ENCODE results near the gene PRDM2. TPM values are rescaled to one million over a fixed set of nuclear protein-coding genes. Genes with fewer than 3 reads are reported as not detected.
"Not testable (repeated sequence)": the region's sequence is repeated elsewhere in the genome, so short reads cannot be mapped to it uniquely, and the experiment has no call there.

PRDM2 gene
- total RNA-seq, 4 donors from 2014 or later = 54.4 to 99.1 (median 63.1) TPM

DNA sequence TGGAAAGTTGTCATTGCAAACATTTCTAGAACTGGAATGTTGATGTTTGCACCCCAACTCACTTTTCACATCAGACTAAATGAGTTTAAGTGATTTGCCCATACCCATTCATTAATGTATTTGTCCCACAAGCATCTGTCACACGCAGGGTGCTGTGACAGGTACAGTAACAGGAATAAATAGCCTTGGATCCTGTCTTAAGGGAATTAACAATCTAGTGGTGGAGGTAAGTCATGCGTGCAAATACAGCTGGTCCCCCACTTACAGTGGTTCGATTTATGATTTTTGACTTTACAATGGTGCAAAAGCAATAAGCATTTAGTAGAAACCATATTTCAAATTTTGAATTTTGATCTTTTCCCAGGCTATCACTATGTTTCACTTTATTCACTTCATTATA lies 17.5 kb upstream of the PRDM2 start:
- Histone ChIP-seq H3K27me3 (no peaks in the 10 kb centered on the region), H3K4me3 (no peak overlapping the region), H3K36me3 (no peaks in the 10 kb centered on the region), H3K4me1 (no peaks in the 10 kb centered on the region), H3K9me3 (no peaks in the 10 kb centered on the region), H3K27ac (no peak overlapping the region)
- no peak for DNase-seq (ENCODE audit: low spot score in 2 of 2)
- WGBS = 95% methylated on average over 3 of the region's 3 CpGs
- TF ChIP-seq, protein P1, sequence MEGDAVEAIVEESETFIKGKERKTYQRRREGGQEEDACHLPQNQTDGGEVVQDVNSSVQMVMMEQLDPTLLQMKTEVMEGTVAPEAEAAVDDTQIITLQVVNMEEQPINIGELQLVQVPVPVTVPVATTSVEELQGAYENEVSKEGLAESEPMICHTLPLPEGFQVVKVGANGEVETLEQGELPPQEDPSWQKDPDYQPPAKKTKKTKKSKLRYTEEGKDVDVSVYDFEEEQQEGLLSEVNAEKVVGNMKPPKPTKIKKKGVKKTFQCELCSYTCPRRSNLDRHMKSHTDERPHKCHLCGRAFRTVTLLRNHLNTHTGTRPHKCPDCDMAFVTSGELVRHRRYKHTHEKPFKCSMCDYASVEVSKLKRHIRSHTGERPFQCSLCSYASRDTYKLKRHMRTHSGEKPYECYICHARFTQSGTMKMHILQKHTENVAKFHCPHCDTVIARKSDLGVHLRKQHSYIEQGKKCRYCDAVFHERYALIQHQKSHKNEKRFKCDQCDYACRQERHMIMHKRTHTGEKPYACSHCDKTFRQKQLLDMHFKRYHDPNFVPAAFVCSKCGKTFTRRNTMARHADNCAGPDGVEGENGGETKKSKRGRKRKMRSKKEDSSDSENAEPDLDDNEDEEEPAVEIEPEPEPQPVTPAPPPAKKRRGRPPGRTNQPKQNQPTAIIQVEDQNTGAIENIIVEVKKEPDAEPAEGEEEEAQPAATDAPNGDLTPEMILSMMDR (IDR thresholded peaks at IDR 0.05) = no peak
- TF ChIP-seq POLR2A (IDR thresholded peaks at IDR 0.05) = no peak
- no peak for TF ChIP-seq EP300 (IDR thresholded peaks at IDR 0.05)
- TF ChIP-seq POLR2AphosphoS5 (IDR thresholded peaks at IDR 0.05) = no peak

DNA sequence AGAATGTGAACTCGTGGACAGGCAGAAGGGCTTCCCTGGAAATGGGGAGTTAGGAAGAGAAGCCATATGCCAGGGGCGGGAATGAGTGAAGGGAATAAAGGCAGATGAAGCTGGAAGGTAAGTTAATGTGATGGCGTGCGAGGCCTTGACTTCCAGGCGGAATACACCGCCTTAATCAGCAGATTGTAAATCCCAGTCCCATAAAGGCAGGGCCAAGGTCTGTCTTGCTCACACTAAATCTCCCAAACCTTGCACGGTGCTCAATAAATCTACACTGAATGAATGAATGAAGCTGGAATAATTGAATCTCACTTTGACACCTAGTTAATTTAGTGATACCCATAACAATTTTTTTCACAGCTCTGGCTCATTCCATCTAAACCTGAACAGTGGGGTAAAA lies 16.8 kb upstream of the PRDM2 start:
- WGBS = 80% methylated on average over 7 of the region's 7 CpGs
- TF ChIP-seq EP300 (IDR thresholded peaks at IDR 0.05) (no peak), POLR2A (IDR thresholded peaks at IDR 0.05) (no peak), POLR2AphosphoS5 (IDR thresholded peaks at IDR 0.05) (no peak)
- TF ChIP-seq, protein P1 (IDR thresholded peaks at IDR 0.05) = no peak
- H3K4me3 ChIP-seq = no peak overlapping the region
- no peak overlapping the region for H3K27ac ChIP-seq
- no peaks in the 10 kb centered on the region for H3K4me1 ChIP-seq
- no peak for DNase-seq (ENCODE audit: low spot score in 2 of 2)
- H3K36me3 ChIP-seq = no peaks in the 10 kb centered on the region
- no peaks in the 10 kb centered on the region for H3K9me3 ChIP-seq
- H3K27me3 ChIP-seq = no peaks in the 10 kb centered on the region

DNA sequence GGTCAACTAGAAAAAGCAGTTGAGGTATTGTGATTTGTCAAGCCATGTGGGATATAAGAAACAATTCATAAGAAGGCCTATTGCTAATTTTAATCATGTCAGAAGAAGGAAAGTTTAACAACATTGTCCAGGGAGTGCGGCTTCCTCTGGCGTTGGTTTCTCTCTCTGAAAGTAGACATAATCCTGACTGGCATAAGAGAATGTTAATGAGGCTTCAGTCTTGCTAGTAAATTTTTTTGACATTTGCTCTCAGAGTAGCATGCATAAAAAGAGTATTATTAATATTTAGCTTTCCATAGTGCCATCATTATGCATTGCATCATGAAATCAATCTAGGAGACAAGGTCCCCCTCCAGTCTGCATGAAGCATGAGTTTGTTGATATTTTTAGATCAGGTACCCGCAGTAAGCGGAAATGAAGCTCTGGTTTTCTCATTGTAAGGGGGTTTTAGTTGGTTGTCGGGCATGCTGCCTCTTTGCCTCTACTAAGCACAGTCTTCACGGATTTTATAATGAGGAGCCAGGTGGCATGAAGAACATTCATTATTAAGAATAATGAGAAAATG lies 12.8 kb upstream of the PRDM2 start:
- Histone ChIP-seq H3K9me3 (no peaks in the 10 kb centered on the region), H3K27ac (no peak overlapping the region), H3K36me3 (no peaks in the 10 kb centered on the region), H3K27me3 (peaks cover 3% of the 10 kb centered on the region), H3K4me1 (no peaks in the 10 kb centered on the region), H3K4me3 (no peak overlapping the region)
- TF ChIP-seq POLR2AphosphoS5 (IDR thresholded peaks at IDR 0.05) (no peak), POLR2A (IDR thresholded peaks at IDR 0.05) (no peak)
- 86% methylated on average over 6 of the region's 6 CpGs for WGBS
- no peak for DNase-seq (ENCODE audit: low spot score in 2 of 2)

DNA sequence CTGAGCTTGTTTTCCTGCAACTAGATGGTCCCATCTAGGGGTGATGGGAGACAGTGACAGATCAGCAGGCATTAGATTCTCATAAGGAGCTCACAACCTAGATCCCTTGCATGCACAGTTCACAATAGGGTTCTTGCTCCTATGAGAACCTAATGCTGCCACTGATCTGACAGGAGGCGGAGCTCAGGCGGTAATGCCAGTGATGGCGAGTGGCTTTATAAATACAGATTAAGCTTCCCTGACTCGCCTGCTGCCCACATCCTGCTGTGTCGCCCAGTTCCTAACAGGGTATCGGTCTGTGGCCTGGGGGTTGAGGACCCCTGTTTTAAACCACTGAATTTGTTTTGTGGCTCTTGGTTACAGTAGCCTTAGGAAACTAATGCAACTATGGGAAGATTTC lies 6.9 kb upstream of the PRDM2 start:
- WGBS = 100% methylated on average over 1 of the region's 6 CpGs
- H3K36me3 ChIP-seq; H3K27ac ChIP-seq; H3K9me3 ChIP-seq; H3K4me3 ChIP-seq; H3K4me1 ChIP-seq; DNase-seq (ENCODE audit: low spot score in 2 of 2): not testable (repeated sequence)
- H3K27me3 ChIP-seq = peaks cover 17% of the 10 kb centered on the region

DNA sequence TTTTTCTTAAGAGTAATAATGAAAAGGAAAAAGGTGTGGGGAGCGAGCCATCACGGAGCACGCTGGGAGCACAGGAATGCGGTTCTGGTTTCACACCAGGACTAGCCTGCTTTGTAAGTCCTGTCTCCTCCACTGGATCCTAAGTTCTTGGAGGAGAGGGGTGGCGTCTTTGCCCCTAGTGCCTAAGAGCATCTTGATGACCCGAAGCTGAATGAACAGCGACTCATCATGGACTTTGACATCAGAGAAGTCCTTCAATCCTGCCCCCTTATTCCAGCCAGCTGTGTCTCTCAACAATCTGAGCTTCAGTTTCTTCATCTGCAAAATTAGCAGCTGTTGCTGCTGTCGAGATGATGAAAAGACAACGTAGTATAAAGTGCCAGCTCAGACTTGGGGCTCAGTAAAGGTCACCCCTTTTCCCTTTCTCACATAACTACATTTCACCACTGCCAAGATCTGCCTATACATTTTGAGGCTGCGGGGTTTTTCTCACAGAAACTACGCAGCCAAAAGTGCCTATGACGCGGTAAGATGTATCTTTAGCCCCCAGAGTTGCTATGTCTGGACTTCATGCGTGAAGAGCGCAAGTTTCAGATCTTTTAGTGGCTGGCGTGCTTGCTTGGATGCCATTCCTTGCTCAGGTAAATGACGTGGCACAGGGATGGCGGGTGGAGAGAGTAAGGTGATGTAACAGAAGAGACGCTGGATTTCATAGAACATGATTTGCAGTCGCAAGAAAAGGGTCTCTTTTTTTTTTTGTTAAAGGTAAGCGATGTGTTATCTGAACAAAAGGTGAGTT lies 4.9 kb upstream of the PRDM2 start:
- TF ChIP-seq EP300 (IDR thresholded peaks at IDR 0.05) = no peak
- no peak for TF ChIP-seq POLR2A (IDR thresholded peaks at IDR 0.05)
- no peak for TF ChIP-seq POLR2AphosphoS5 (IDR thresholded peaks at IDR 0.05)
- TF ChIP-seq, protein P1 (IDR thresholded peaks at IDR 0.05) = no peak
- DNase-seq (ENCODE audit: low spot score in 2 of 2) = no peak
- H3K36me3 ChIP-seq = no peaks in the 10 kb centered on the region
- H3K9me3 ChIP-seq = no peaks in the 10 kb centered on the region
- WGBS = 86% methylated on average over 21 of the region's 21 CpGs
- no peak overlapping the region for H3K4me3 ChIP-seq
- peaks cover 4% of the 10 kb centered on the region for H3K4me1 ChIP-seq
- peaks cover 17% of the 10 kb centered on the region for H3K27me3 ChIP-seq
- no peak overlapping the region for H3K27ac ChIP-seq

DNA sequence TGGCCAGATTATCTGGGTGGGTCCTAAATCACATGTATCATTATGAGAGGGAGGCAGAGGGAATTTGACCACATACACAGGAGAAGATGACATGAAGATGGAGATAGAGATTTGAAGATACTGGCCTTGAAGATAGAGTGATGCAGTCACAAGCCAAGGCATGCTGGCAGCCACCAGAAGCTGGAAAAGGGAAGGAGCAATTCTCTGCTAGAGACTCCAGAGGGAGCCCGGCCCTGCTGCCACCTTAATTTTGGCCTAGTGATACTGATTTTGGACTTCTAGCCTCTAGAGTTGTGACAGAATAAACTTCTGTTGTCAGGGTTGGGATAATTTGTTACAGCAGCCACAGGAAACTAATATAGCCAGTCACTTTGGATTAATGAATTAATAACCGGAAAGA lies 2.2 kb upstream of the PRDM2 start:
- TF ChIP-seq EP300 (IDR thresholded peaks at IDR 0.05) (no peak), POLR2A (IDR thresholded peaks at IDR 0.05) (no peak), POLR2AphosphoS5 (IDR thresholded peaks at IDR 0.05) (no peak)
- TF ChIP-seq, protein P1 (IDR thresholded peaks at IDR 0.05) = no peak
- Histone ChIP-seq H3K27me3 (peaks cover 14% of the 10 kb centered on the region), H3K36me3 (no peaks in the 10 kb centered on the region), H3K27ac (no peak overlapping the region), H3K4me1 (peaks cover 26% of the 10 kb centered on the region), H3K9me3 (no peaks in the 10 kb centered on the region), H3K4me3 (no peak overlapping the region)
- WGBS = 95% methylated on average over 2 of the region's 2 CpGs
- no peak for DNase-seq (ENCODE audit: low spot score in 2 of 2)

Measured in suprapubic skin (tissue), 4 donors.